ENCODE results near the gene SCO1.
A peak's percentile ranks its signal among the peaks of the same experiment; 100 is the strongest.

The SCO1 gene

GRCh38 chr17:10653987-10654386 lies 43.3 kb downstream of the SCO1 start:
- DNase-seq (ENCODE audit: low read depth), result no peak
- no peak overlapping the region for H3K4me3 ChIP-seq (ENCODE audit: low read length)
- TF ChIP-seq CTCF (conservative IDR thresholded peaks at IDR 0.05; ENCODE audit: low read depth, low read length), result no peak

- no peak for DNase-seq (ENCODE audit: low read depth)
- no peak for TF ChIP-seq CTCF (conservative IDR thresholded peaks at IDR 0.05; ENCODE audit: low read depth, low read length)
These were observed 44.2 kb downstream of the SCO1 start for GRCh38 chr17:10652984-10653659.

GRCh38 chr17:10651927-10652326 lies 45.4 kb downstream of the SCO1 start:
- no peak for TF ChIP-seq CTCF (conservative IDR thresholded peaks at IDR 0.05; ENCODE audit: low read depth, low read length)
- H3K4me3 ChIP-seq (ENCODE audit: low read length), result no peak overlapping the region
- no peak for DNase-seq (ENCODE audit: low read depth)

More at GRCh38 chr17:10652984-10653659, 44.2 kb downstream of the SCO1 start:
- no peak overlapping the region for H3K4me3 ChIP-seq (ENCODE audit: low read length)

GRCh38 chr17:10649602-10650001 lies 47.7 kb downstream of the SCO1 start:
- TF ChIP-seq CTCF (conservative IDR thresholded peaks at IDR 0.05; ENCODE audit: low read depth, low read length), result no peak
- DNase-seq (ENCODE audit: low read depth), result no peak
- no peak overlapping the region for H3K4me3 ChIP-seq (ENCODE audit: low read length)

- DNase-seq (ENCODE audit: low read depth), result no peak
- H3K4me3 ChIP-seq (ENCODE audit: low read length), result no peak overlapping the region
- TF ChIP-seq CTCF (conservative IDR thresholded peaks at IDR 0.05; ENCODE audit: low read depth, low read length), result no peak
These were observed 48.4 kb downstream of the SCO1 start for GRCh38 chr17:10648956-10649355.

GRCh38 chr17:10648381-10648780 lies 49.0 kb downstream of the SCO1 start:
- H3K4me3 ChIP-seq (ENCODE audit: low read length), result no peak overlapping the region
- TF ChIP-seq CTCF (conservative IDR thresholded peaks at IDR 0.05; ENCODE audit: low read depth, low read length), result no peak
- no peak for DNase-seq (ENCODE audit: low read depth)

GRCh38 chr17:10646392-10646990 lies 50.8 kb downstream of the SCO1 start:
- DNase-seq (ENCODE audit: low read depth), result peak; percentile 33
- peak; percentile 94 for TF ChIP-seq CTCF (conservative IDR thresholded peaks at IDR 0.05; ENCODE audit: low read depth, low read length)

More at GRCh38 chr17:10646392-10646990, 50.8 kb downstream of the SCO1 start:
- no peak overlapping the region for H3K4me3 ChIP-seq (ENCODE audit: low read length)

All from retinal pigment epithelial cell (primary cell).